Left renal pelvis (tissue), 4 donors: Measurements from ENCODE around the gene SPATA1. TPM values are rescaled to one million over a fixed set of nuclear protein-coding genes. Genes with fewer than 3 reads are reported as not detected.

Source experiments
- DNase-seq, 4 donors: peaks; one replicate each; pipeline ENCODE4 v3.0.0-alpha.2; 2013; ENCODE audit warnings: low read depth in 4 of 4, low spot score in 3 of 4
- polyA plus RNA-seq, 4 donors: library from polyadenylated mRNA; unstranded; fragments of 120-200 nt; gene quantifications; one replicate each; pipeline ENCODE4 v1.2.1, GENCODE V29; 2013; ENCODE audit not compliant: insufficient read length in 4 of 4

SPATA1 gene
- polyA plus RNA-seq, 4 donors: 1.4 to 3.1 (median 1.6) TPM

DNA sequence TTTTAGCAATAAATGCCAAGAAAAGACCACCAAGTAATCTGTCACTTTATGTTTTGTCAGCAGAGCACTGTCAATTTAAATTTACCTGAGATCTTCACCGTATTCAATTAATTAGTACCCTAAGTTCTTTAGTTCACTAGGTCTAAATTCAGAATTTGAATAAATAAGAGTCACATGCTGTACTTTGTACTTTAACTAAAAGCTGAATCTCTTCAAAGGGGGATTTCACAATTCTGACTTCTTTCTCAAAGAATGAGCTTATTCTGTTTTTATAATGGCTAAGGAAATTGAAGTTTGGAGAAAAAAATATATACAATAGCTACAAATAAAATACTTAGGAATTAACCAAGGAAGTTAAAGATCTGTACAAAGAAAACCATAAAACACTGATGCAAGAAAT, 2.3 kb downstream of the SPATA1 start:
- no peak for DNase-seq

DNA sequence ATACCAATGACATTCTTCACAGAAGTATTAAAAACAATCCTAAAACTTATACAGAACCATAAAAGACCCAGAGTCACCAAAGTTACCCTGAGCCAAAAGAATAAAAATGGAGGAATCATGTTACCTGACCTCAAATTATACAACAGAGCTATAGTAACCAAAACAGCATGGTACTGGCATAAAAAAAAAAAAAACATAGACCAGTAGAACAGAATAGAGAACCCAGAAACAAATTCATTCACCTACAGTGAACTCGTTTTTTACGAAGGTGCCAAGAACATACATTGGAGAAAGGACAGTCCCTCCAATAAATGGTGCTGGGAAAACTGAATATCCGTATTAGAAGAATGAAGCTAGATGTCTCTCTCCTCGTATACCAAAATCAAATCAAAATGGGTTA, 2.8 kb downstream of the SPATA1 start:
- DNase-seq: no peak

DNA sequence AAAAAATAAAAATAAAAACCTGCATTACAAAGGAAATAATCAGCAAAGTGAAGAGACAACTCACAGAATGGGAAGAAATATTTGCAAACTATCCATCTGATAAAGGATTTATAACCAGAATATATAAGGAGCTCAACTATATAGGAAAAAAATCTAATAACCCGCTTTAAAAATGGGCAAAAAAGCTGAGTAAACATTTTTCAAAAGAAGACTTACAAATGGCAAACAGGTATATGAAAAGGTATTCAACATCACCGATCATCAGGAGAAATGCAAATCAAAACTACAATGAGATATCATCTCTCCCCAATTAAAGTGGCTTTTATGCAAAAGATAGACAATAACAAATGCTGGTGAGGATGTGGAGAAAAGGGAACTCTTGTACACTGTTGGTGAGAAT, 4.0 kb downstream of the SPATA1 start:
- DNase-seq: no peak

DNA sequence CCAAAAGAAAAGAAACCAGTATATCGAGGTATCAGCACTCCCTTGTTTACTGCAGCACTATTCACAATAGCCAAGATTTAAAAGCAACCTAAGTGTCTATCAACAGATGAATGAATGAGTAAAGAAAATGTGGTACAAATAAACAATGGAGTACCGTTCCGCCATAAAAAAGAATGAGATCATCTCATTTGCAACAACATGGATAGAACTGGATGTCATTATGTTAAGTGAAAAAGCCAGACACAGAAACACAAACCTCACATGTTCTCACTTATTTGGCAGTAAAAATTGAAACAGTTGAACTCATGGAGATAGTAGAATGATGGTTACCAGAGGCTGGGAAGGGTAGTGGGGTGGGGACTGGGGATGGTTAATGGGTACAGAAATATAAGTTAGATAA, 4.5 kb downstream of the SPATA1 start:
- DNase-seq: no peak

DNA sequence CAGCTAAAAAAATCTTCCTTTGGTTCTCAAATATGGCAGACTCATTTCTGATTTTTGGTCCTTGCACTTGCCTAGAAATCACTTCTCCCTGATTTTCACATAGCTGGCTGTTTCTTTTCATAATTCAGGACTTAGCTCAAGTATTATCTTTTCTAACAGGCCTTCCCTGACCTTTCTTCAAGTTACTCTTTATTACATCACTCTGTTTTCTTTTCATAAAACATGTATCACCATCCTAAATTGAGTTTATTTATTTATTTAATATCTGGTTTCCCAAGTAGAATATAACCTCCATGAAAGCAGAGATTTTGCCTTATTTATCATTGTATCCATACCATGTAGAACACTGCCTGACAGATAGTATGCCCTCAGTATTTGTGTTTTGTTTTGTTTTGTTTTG, 18.4 kb downstream of the SPATA1 start:
- no peak for DNase-seq

DNA sequence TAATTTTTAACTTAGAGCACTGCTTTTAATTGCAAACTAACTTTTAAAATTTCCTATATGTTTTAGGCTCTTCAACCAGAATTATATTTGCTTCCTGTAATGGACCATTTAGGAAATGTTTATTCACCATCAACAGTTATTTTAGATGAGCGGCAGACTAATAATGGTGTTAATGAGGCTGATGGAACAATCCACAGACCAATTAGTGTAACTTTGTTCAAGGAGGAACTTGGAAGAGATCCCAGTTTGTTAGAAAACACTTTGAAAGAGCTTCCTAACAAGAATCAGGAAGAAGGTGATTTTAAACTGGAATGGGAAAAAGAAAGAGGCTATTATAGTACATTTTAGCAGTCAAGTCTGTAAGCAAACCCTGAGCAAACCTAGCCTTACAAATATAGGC, 19.6 kb downstream of the SPATA1 start:
- no peak for DNase-seq

DNA sequence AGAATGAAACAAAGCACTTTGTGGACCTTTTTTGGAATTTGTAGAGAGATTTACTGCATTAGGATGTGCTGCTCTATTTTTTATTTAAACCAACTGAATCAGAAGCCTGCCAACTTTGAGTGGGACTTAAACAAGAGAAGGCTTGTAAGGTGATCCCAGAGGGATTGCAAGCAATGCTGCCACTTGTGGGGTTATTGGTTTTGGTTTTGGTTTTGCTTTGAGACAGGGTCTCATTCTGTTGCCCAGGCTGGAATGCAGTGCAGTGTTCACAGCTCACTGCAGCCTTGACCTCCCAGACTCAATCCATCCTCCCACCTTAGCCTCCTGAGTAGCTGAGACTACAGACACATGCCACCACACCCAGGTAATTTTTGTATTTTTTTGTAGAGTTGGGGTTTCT, 32.4 kb downstream of the SPATA1 start:
- DNase-seq: no peak

DNA sequence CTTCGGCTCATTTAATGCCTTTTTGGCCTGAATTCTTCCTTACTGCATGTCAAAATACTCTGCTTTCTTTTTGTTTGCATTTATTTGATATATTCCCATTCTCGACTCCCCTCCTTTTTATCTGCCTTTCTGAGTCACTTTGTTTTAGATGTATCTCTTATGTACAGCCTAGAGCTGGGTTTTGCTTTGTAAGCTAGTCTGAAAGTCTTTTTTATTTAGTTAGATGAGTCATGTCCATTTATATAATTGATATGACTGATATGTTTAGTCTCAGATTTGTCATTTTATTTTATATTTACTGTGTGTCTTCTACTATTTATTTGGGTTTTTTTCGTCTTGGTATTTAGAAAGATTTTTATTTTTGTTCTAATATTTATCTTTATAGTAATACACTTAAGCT, 33.8 kb downstream of the SPATA1 start:
- no peak for DNase-seq

DNA sequence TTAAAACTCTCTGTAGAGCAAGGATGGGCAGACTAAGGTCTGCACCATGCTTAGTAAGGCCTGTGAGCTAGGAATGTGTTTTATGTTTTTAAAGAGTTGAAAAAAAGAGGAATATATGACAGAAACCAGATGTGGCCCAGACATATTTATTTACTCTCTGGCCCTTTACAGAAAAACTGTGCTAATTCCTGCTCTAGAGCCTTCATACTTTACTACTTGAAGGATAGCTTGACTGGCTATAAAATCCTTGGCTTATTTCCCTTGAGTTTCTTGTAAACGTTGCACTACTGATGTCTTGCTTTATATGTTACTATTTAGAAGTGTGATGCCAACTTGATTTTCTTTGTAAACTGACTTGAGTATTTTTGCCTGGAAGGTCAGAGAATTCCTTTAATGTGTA, 34.6 kb downstream of the SPATA1 start:
- DNase-seq: peak; percentile 7 to 34 (median 10)

DNA sequence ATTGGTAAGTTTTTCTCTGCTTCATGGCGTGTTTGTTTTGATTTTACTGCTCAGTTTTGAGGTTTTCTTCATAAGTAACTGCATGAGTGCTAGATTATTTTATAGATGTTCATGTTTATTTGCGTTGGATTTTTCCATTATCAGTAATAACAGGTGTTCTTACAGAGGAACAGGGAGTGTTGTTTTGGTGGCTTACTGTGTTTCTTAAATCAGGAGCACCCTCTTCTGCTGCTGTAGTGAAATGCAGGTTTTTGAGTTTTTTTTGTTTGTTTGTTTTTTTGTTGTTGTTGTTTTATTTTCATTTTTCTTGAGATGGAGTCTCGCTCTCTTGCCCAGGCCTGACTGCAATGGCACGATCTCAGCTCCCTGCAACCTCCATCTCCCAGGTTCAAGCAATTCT, 35.5 kb downstream of the SPATA1 start:
- DNase-seq: no peak

DNA sequence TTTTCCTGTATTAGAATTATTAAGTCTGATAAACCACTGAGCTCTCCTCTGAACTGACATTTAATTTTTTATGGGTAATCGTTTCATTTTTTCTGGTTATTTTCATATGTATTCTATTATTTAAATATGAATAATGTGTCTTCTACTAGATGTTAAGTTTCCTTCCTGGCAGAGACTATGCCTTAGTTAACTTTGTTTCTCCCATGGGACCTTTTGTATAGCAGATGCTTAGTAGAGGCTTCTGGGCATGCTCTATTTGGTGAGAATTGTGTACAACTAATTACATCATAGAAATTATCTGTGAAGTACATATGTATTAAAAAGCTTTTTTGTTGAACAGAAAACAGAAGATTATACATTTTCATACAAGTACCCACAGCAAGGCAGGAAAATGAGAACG, 44.6 kb downstream of the SPATA1 start:
- DNase-seq: no peak

DNA sequence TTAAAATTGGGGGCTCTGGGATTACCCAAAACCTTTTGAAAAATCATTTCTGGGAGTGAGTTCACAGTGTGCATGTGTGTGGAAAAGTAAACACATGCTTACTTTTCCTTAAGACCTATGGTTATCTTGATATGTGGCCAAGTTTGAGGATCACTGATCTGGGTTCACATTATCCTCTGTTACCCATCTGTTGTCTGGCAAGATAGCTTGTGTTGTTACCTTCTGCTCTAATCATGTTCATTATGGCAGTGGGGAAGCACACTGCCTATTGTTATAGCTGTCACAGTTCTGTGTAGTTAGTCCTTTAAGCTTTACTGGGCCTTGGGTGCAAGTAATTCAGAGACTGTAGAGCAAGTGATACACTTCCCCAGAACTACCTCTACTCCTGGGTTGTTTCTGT, 63.0 kb downstream of the SPATA1 start:
- DNase-seq: no peak

DNA sequence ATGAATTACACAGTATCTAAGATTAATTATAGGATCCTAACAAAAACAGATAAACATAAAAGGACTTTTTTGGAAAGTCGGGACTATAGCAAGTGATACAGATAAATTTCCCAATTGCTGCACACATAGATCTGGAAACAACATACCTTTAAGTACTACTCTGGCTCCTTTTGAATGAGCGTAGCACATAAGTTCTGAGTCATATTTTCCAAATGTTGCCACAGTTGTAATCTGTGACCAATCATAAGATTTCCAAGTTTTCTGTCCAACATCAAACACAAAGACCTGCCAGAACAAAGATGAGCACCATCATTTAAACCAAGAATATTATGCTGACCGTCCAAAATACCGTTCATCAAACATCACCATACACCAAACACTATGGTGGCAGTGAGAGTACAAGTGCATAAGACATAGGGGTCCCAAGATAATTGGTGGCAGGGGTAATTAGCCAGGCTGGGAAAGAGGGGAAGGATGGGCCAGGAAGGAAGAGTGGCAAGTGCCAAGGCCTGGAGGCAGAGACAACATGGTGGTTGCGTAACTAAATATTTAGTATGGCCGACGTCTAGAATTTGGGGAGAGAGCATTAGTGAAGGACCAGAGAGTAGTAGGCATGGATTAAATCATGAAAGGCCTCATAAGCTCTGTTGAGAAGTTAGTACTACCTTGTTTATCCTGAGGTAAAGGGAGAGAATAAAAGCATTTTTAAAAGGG, 64.4 kb downstream of the SPATA1 start:
- DNase-seq: no peak

DNA sequence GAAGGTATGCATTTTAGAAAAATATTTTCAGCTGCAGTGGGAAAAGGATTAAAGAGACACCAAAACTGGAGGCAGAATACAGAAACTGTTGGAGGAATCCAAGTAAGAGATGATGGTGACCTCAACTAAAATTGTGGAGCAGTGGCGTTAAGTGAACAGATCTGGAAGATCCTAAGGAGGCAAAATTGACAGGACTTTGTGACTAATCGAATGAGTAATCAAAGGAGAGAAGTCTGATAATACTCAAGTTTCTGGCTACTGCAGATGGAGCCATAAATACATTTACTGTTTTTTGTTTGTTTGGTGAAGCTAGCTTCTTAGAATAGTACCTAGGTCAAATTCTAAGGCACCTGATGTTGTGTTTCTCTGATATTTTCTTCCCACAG, 65.0 kb downstream of the SPATA1 start:
- DNase-seq: no peak

DNA sequence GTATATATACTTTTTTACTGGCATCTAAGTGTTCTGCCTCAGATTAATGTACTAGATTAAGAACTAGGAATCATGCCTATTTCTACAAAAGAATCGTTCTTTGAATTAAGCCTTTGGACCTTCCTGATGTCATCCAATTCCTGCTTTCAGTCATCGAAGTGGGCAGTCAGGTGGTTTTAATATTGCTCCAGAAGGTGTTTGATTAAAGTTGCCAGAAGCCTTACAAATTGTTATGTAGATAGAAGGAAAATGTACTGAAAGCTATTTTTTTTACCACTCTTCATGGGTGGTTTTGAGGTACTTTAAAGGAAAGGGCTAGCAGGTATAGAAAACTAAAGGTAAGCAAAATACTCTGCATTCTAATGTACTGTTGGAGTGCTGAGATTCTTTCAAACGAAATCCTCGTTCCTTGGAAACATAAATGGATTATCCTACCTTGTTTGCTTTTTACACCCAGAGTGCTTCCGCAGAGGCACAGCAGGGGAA, 67.3 kb downstream of the SPATA1 start:
- no peak for DNase-seq

DNA sequence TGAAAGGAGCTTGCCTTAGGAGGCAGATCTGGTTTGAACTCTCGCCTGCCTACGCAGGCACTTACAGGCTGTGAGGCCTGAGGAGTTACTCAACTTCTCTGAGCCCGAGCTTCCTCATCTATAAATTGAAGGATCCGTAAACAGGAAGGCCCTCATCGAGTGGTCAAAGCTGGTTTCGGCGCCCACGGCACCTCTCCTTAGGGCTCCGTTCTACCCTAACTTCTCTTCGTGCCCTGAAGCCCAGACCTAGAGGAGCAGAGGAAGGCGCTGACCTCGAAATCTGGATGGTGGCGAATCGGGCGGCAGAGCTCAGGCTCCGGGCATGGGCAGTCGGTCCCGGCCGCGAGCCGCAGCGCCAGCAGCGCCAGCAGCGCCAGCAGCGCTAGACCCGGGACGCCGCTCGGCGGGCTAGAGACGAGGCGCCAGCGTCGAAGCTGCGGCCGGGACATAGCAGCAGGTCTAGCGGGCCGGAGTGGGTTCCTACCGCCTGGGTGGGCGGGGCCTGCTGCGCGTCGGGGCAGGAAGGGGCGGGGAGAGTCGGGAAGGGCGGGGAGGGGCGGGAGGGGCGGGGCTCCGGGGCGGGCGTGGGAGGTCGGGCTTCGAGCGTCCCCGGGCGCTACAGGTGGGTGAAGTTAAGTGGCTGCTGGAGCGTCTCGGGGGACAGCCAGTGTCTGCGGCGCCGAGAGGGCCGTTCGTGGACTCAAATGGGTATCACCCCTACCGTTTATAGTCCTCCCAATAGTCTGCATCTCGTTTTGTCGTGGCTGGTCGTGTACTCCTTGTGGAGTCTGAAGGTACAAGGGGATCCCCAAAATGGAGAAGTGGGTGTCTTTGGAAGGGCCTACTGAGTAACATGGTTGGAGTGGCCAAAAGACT, 68.0 kb downstream of the SPATA1 start, which contains the start of gene CTBS:
TSS of gene CTBS (minus strand) at position 474 of the 876 bp plus-strand sequence. CDS start at position 449, 25 bp downstream.
- DNase-seq: peak in 3 of 4 donors; percentile 63 to 71 (median 63)

DNA sequence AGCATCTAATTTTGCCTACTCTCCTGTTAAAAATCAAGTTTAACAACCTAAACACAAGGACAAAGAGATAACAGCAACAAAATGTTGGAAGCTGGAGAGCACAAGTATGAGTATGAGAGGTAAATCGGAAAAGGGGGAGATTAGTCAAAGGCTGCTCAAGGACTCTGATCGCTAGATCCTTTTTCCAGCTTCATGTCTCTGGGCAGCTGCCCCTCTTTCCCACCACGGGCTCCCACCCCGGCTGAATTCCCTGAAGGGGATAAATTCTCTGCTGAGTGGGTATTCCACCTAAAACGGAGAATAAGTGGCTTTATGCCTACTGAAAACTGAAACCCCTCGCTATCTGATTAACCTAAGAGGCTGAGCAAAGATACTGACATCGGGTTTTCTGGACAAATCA, 68.8 kb downstream of the SPATA1 start:
- DNase-seq: no peak

DNA sequence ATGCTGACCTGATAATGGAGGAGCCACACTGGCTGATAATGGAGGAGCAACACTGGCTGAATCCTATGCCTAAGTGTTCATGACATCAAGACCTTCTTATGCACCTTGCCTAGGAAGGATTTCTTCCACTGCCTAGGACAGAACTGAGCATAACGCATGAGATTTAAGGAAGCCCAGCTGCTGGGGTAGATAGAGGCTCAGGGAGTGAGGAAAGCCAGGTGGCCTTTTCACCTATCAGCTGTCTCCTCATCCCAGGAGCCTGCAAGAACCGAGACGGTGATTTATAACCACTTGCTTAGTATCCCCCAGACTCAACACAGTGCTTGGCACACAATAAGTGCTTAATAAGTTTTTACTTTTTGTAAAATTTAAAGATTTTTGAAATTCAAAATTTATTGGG, 75.5 kb downstream of the SPATA1 start:
- DNase-seq: no peak

DNA sequence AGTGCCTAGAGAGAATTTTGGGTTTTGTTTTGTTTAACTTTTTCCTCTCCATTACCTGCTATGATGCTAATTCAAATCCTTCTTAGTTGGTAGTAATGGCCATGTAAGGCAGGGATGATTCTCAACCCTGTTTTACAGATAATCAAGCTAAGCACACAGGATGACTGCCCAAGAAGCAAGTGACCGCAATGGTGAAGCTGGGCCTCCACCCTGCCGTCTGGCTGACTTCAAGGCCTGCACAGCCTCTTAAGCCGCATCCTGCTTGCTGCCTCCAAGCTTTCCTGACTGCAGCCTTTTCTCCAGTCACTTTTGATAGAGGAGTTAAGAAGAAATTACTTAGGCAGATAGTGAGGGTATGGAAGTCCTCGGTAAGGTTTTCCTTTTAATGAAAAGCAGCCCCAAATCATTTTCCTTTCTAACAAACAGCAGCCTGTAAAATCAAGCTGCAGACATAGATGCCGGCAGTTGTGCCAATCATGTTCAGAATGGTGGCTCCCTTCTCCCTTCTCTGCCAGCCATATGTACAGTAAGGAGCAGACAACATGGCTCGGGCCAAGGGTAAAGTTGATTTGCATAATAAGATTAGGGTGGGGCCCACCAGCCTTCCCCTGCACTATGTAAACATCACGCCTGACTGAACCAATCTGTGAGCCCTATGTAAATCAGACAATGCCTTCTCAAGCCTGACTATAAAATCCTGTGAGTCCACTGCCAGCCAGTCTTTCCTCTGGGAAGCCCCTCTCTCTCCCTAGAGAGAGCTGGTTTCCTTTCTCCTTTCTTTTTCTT, 76.8 kb downstream of the SPATA1 start:
- DNase-seq: no peak

DNA sequence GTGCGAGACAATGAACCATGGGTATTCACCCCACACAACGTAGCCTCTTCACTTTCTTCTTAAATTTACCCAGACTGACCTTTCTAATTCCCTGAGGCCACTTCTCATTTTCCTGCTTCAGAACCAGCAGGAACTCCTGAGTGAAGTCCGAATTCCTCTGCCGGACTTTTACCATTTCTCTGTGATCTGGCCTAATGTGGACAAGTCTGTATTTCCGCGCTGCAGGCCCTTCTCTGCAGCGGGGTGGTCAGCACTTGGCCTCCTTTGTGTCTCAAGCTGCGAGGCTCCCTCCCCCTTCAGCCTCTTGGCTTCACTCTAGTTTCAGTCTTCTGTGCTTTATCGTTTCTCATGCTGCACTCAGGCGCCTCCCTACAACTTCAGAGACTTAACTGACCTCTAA, 77.5 kb downstream of the SPATA1 start:
- DNase-seq: no peak

DNA sequence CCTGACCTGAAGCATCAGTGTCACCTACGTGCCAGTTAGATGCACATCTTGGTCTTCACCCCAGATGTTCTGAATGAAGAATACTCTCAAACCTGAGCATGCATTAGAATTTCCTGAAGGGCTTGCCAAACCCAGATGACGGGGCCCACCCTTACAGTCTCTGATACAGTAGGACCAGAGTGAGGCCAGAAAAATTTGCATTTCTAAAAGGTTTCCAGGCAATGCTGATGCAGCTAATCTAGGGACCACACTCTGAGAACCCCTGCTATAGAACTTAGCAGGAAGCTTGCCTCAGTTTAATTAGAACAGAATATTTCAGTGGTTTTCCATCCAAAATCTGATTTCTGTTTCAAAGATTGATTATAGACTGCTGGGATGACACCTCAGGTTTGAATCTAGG, 77.9 kb downstream of the SPATA1 start:
- DNase-seq: no peak
